ENCODE results near the gene MUC2.
"Not testable (repeated sequence)": the region's sequence is repeated elsewhere in the genome, so short reads cannot be mapped to it uniquely, and the experiment has no call there.

The MUC2 gene

GRCh38 chr11:1108246-1108900, 33.7 kb downstream of the MUC2 start:
- Histone ChIP-seq H3K36me3 (ENCODE audit: control insufficient read depth, insufficient read depth, low read length) (no peaks in the 10 kb centered on the region), H3K27ac (ENCODE audit: insufficient read depth, low read length, poor library complexity, severe bottlenecking) (no peak overlapping the region), H3K9me3 (ENCODE audit: control insufficient read depth, low read length) (no peaks in the 10 kb centered on the region), H3K27me3 (replicated peaks; ENCODE audit: control insufficient read depth, insufficient read depth, low read length, poor library complexity, severe bottlenecking) (no peaks in the 10 kb centered on the region), H3K4me3 (ENCODE audit: insufficient read depth, low read depth, low read length, poor library complexity, severe bottlenecking) (no peak overlapping the region), H3K4me1 (ENCODE audit: control insufficient read depth, insufficient read depth, low read length, poor library complexity, severe bottlenecking) (no peaks in the 10 kb centered on the region)
- DNase-seq = no peak

- no peak for DNase-seq
Measured at GRCh38 chr11:1109101-1109917, 34.6 kb downstream of the MUC2 start.

GRCh38 chr11:1109918-1110705, 35.4 kb downstream of the MUC2 start:
- Histone ChIP-seq H3K9me3 (ENCODE audit: control insufficient read depth, low read length) (no peaks in the 10 kb centered on the region), H3K27me3 (replicated peaks; ENCODE audit: control insufficient read depth, insufficient read depth, low read length, poor library complexity, severe bottlenecking) (no peaks in the 10 kb centered on the region), H3K4me1 (ENCODE audit: control insufficient read depth, insufficient read depth, low read length, poor library complexity, severe bottlenecking) (no peaks in the 10 kb centered on the region), H3K27ac (ENCODE audit: insufficient read depth, low read length, poor library complexity, severe bottlenecking) (no peak overlapping the region), H3K36me3 (ENCODE audit: control insufficient read depth, insufficient read depth, low read length) (no peaks in the 10 kb centered on the region), H3K4me3 (ENCODE audit: insufficient read depth, low read depth, low read length, poor library complexity, severe bottlenecking) (no peak overlapping the region)
- DNase-seq = no peak

More at GRCh38 chr11:1109101-1109917, 34.6 kb downstream of the MUC2 start:
- Histone ChIP-seq H3K9me3 (ENCODE audit: control insufficient read depth, low read length) (no peaks in the 10 kb centered on the region), H3K4me3 (ENCODE audit: insufficient read depth, low read depth, low read length, poor library complexity, severe bottlenecking) (no peak overlapping the region), H3K27ac (ENCODE audit: insufficient read depth, low read length, poor library complexity, severe bottlenecking) (no peak overlapping the region), H3K4me1 (ENCODE audit: control insufficient read depth, insufficient read depth, low read length, poor library complexity, severe bottlenecking) (no peaks in the 10 kb centered on the region), H3K27me3 (replicated peaks; ENCODE audit: control insufficient read depth, insufficient read depth, low read length, poor library complexity, severe bottlenecking) (no peaks in the 10 kb centered on the region), H3K36me3 (ENCODE audit: control insufficient read depth, insufficient read depth, low read length) (no peaks in the 10 kb centered on the region)

- no peaks in the 10 kb centered on the region for H3K36me3 ChIP-seq (ENCODE audit: control insufficient read depth, insufficient read depth, low read length)
- DNase-seq = no peak
- H3K4me3 ChIP-seq (ENCODE audit: insufficient read depth, low read depth, low read length, poor library complexity, severe bottlenecking) = no peak overlapping the region
- H3K27ac ChIP-seq (ENCODE audit: insufficient read depth, low read length, poor library complexity, severe bottlenecking) = no peak overlapping the region
- H3K4me1 ChIP-seq (ENCODE audit: control insufficient read depth, insufficient read depth, low read length, poor library complexity, severe bottlenecking) = no peaks in the 10 kb centered on the region
- H3K27me3 ChIP-seq (replicated peaks; ENCODE audit: control insufficient read depth, insufficient read depth, low read length, poor library complexity, severe bottlenecking) = no peaks in the 10 kb centered on the region
- H3K9me3 ChIP-seq (ENCODE audit: control insufficient read depth, low read length) = no peaks in the 10 kb centered on the region
Measured at GRCh38 chr11:1111545-1112212, 37.0 kb downstream of the MUC2 start.

- Histone ChIP-seq H3K27me3 (replicated peaks; ENCODE audit: control insufficient read depth, insufficient read depth, low read length, poor library complexity, severe bottlenecking) (no peaks in the 10 kb centered on the region), H3K4me3 (ENCODE audit: insufficient read depth, low read depth, low read length, poor library complexity, severe bottlenecking) (no peak overlapping the region), H3K36me3 (ENCODE audit: control insufficient read depth, insufficient read depth, low read length) (no peaks in the 10 kb centered on the region), H3K4me1 (ENCODE audit: control insufficient read depth, insufficient read depth, low read length, poor library complexity, severe bottlenecking) (no peaks in the 10 kb centered on the region), H3K9me3 (ENCODE audit: control insufficient read depth, low read length) (no peaks in the 10 kb centered on the region), H3K27ac (ENCODE audit: insufficient read depth, low read length, poor library complexity, severe bottlenecking) (no peak overlapping the region)
- no peak for DNase-seq
Measured at GRCh38 chr11:1112351-1113191, 37.9 kb downstream of the MUC2 start.

GRCh38 chr11:1113405-1114201, 38.9 kb downstream of the MUC2 start:
- H3K4me3 ChIP-seq (ENCODE audit: insufficient read depth, low read depth, low read length, poor library complexity, severe bottlenecking) = no peak overlapping the region
- DNase-seq = no peak

GRCh38 chr11:1115292-1115691, 40.6 kb downstream of the MUC2 start:
- not testable (repeated sequence) for H3K9me3 ChIP-seq (ENCODE audit: control insufficient read depth, low read length); H3K4me3 ChIP-seq (ENCODE audit: insufficient read depth, low read depth, low read length, poor library complexity, severe bottlenecking); H3K4me1 ChIP-seq (ENCODE audit: control insufficient read depth, insufficient read depth, low read length, poor library complexity, severe bottlenecking); DNase-seq; H3K27ac ChIP-seq (ENCODE audit: insufficient read depth, low read length, poor library complexity, severe bottlenecking); H3K36me3 ChIP-seq (ENCODE audit: control insufficient read depth, insufficient read depth, low read length); H3K27me3 ChIP-seq (replicated peaks; ENCODE audit: control insufficient read depth, insufficient read depth, low read length, poor library complexity, severe bottlenecking)

More at GRCh38 chr11:1113405-1114201, 38.9 kb downstream of the MUC2 start:
- Histone ChIP-seq H3K9me3 (ENCODE audit: control insufficient read depth, low read length) (no peaks in the 10 kb centered on the region), H3K27me3 (replicated peaks; ENCODE audit: control insufficient read depth, insufficient read depth, low read length, poor library complexity, severe bottlenecking) (no peaks in the 10 kb centered on the region), H3K36me3 (ENCODE audit: control insufficient read depth, insufficient read depth, low read length) (no peaks in the 10 kb centered on the region), H3K4me1 (ENCODE audit: control insufficient read depth, insufficient read depth, low read length, poor library complexity, severe bottlenecking) (no peaks in the 10 kb centered on the region), H3K27ac (ENCODE audit: insufficient read depth, low read length, poor library complexity, severe bottlenecking) (no peak overlapping the region)

- no peak for DNase-seq
- H3K4me1 ChIP-seq (ENCODE audit: control insufficient read depth, insufficient read depth, low read length, poor library complexity, severe bottlenecking) = no peaks in the 10 kb centered on the region
- H3K9me3 ChIP-seq (ENCODE audit: control insufficient read depth, low read length) = no peaks in the 10 kb centered on the region
- H3K27ac ChIP-seq (ENCODE audit: insufficient read depth, low read length, poor library complexity, severe bottlenecking) = no peak overlapping the region
- H3K36me3 ChIP-seq (ENCODE audit: control insufficient read depth, insufficient read depth, low read length) = no peaks in the 10 kb centered on the region
- H3K27me3 ChIP-seq (replicated peaks; ENCODE audit: control insufficient read depth, insufficient read depth, low read length, poor library complexity, severe bottlenecking) = no peaks in the 10 kb centered on the region
- no peak overlapping the region for H3K4me3 ChIP-seq (ENCODE audit: insufficient read depth, low read depth, low read length, poor library complexity, severe bottlenecking)
Measured at GRCh38 chr11:1116104-1116503, 41.4 kb downstream of the MUC2 start.
